ENCODE data around the gene PPOX.

Gene PPOX

GRCh38 chr1:161176468-161177111 lies 10.4 kb downstream of the PPOX start:
- no peak for DNase-seq

DNA sequence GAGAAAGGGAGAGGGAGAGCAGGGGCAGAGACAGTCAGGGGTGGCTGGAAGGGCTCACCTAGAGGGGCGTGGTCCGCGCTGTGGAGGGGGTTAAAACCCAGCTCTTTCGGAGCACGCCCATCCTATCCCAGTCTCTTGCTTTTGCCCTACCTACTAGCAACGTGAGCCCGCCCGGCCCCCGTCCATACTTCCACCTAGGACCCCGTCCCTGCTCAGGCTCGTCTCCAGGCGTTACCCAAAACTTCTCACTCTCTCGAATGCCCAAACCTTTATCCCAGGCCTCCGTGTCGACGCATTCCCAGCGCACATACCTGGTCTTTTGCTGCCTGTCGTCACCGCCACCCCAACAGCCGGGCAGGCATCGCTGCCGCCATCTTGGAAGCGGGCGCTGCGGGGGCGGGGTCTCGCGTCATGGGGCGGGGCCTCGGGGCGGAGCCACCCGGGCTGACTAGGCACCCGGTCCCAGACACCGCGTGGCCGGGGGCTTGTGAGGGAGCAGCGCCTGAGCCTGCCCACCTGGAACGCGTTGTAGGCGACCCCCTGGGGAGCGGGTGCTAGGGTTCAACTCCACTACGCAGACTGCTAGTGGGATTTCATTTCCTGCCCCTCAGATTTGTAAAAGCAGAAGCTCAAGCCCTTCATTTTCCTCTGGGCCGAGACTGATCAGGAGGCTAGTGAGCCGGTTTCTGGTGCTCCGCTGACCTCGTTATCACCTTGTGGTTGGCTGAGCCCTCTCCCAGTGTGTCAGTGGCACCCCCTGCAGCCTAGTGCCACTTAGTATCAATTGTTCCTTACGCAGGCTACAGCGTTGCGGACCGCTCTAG lies 11.1 kb downstream of the PPOX start, which contains the start of gene B4GALT3:
Gene B4GALT3, minus strand, starts transcription at position 396 of the 824 bp plus-strand sequence. CDS start 1,447 bp downstream, outside the sequence.
- DNase-seq, result peak; percentile 91 to 98 (median 95)

GRCh38 chr1:161177936-161178244 lies 11.7 kb downstream of the PPOX start:
- no peak for DNase-seq

DNA sequence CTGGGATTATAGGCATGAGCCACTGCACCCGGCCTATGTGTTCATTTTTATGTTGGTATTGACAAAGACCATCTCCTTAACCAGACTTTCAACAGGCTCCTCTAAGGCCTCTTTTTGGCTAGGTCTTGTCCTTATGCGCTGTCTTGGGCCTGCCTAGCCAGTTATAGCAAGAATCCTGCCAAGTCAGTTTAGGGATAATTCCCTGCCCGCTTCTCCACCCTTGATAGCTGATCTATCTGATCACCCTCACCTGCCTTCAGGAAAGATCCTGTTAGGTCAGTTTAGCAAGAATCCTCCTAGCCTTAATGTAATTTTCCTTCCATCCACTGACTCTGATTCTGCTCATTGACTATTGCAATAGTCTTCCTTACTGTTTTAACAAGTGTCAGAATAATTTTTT lies 13.5 kb downstream of the PPOX start:
- DNase-seq, result no peak

GRCh38 chr1:161180639-161181038 lies 14.4 kb downstream of the PPOX start:
- DNase-seq, result no peak

GRCh38 chr1:161182214-161182613 lies 16.0 kb downstream of the PPOX start:
- DNase-seq, result peak in 1 of 4 experiments; percentile 29

- peak in 2 of 4 experiments; percentile 58 to 60 for DNase-seq
Observed at GRCh38 chr1:161185282-161185682, 19.1 kb downstream of the PPOX start.

DNA sequence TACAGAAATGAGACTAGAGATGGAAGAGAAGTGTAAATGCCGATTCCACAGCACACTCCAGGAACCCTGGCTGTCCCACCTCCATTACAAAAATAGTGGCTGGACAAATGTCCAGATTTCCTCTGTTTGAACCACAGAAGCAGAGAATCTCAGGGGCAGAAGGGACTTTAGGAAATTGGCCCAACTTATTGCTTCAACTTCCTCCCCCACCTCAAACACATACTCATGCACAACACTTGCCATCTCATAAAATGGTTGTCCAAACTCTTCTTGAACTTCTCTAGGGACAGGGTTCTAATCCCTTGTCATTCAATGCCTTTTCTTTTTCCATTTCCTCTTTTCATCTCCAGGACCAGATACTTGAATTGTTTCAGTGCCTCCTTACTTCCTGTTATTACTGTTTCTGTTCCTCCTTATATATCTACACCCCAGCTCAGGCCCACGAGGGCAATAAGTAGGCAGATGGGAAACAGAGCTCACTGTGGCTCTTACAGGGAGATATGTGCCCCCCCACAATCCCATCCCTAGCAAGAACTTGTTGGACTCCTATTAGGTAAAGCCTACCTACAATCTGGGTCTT lies 19.6 kb downstream of the PPOX start:
- DNase-seq, result no peak

GRCh38 chr1:161187311-161187710 lies 21.1 kb downstream of the PPOX start:
- DNase-seq, result no peak

DNA sequence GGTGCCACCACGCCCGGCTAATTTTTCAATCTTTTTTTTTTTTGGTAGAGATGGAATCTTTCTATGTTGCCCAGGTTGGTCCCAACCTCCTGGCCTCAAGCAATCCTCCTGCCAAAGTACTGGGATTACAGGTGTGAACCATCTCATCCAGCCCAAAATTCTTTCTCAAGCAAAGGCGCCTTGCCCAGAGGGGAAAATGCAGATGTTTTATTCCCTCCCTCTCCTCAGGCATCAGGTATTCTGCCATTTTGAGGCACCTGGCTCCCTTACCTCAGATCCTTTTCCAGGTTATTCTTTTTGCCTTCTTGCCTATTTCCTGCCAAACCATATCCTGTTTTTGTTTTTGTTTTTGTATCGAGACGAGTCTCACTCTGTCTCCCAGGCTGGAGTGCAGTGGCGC lies 22.2 kb downstream of the PPOX start:
- no peak for DNase-seq

GRCh38 chr1:161189036-161189435 lies 22.8 kb downstream of the PPOX start:
- no peak for DNase-seq

DNA sequence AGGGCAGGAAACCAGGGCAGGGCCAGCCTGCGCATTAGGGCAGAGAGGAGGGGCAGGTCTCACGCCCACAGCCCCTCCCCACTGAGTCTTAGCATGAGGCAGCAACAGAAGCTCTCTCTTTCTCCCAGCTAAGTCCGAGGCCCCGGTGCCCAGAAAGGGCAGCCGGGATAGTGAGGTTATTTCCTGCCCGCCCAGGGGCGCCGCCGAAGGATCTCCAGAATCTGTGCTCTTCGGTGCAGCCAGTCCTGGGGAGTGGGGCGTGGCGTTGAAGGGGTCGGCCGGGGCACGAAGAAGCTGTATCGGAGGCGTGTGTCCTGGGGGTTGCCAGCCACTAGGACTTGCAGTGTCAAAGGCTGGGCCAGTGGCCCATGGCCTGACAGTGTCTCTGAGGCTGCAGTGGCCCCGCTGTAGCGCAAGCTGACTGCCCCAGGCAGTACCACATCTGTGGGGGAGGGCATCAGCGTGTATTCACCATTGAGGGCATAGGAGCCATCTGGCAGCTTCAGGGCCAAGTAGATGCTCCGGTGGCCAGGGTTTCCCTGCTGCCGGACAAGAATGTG lies 24.8 kb downstream of the PPOX start:
- no peak for DNase-seq

- DNase-seq, result no peak
Observed at GRCh38 chr1:161191971-161192370, 25.7 kb downstream of the PPOX start.

DNA sequence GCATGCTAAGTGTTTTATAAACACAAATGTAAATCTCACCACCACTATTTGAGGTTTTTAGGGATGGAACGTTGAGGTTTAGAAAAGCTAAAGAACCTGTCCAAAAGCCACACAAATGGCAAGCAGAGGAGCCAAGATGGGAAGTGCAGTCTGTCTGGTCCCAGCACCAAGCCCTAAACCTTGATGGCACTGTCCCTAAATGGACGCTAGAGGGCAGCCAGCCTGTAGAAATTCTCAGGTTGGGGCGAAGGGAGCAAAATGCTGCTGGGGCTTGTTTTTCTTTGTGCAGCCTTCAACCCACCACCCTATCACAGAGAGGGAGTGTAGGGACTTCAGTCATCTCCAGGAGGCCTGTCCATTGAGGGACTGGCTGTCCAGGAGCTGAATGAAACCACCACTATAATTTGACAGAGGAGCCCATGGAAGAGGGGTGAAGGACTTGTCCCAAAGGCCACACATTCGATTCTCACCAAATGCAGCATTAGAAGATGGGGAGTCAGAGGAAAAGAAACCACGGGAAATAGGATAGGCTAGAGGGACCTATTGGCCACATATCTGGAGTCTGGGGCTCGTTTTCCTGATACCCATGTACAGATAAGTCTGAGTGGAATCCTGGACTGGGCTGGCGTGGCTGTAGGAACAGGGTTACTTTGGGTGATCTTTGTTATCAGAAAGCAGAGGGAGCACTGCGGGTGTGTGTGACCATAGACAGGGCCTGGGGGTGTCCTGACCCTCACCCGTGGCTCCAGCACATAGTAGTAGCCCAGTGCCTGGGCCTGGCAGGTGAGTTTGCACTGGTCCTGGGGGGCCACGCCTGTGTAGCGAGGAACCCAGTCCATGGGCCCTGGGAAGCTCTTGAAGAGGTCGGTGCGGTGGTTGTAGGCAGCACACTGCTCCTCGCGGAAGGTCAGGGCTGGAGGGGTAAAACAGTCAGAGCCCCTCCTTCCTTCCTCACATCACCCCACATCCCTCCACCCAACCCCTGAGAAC lies 26.5 kb downstream of the PPOX start:
- DNase-seq, result peak in 2 of 4 experiments; percentile 43 to 47

GRCh38 chr1:161193561-161194235 lies 27.5 kb downstream of the PPOX start:
- DNase-seq, result no peak

GRCh38 chr1:161195171-161195570 lies 28.9 kb downstream of the PPOX start:
- DNase-seq, result no peak

DNA sequence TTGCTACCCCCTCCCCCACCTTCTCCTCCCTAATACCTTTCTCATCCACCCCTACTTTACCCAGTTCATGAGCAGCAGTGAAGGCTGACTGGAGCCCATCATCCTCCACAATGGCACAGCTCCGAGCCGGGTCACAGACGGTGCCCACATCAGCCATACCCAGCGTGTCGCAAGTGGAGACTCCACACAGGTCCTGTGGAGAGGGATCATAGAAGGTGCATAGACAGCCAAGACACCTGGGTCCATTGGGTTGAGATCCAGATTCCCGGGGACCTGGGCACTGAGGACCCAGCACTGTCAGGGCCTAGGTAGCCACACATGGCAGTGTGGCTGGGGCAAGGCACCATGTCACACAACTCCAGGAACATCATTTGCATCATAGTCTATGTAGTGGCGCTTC lies 29.9 kb downstream of the PPOX start:
- no peak for DNase-seq

- DNase-seq, result no peak
Observed at GRCh38 chr1:161196521-161197451, 30.6 kb downstream of the PPOX start.

- no peak for DNase-seq
Observed at GRCh38 chr1:161197560-161198193, 31.5 kb downstream of the PPOX start.
